HCT116 (cell line): ENCODE data around the gene TDRD9. TPM values are rescaled to one million over a fixed set of nuclear protein-coding genes. Genes with fewer than 3 reads are reported as not detected.

Experiments used
- ATAC-seq: fragments of 200-7000 bp; cut with Tn5 transposase; 2 replicates; pipeline ENCODE4 v1.9.1; 2020; ENCODE audit warnings: mild to moderate bottlenecking, moderate library complexity
- BruUV-seq: library from RNA; stranded (reverse); fragments of 400-500 nt; replicated peaks from 2 replicates; lab custom pipeline; 2021; lab: Mats Ljungman, UMichigan
- CTCF ChIA-PET: fragments of 300-600 bp; sonication (Branson Sonifier 250); formaldehyde crosslinking; loops from one replicate; lab custom pipeline; 2021; ENCODE audit warnings: antibody characterized with exemption; lab: Charles Lee
- POLR2A ChIA-PET: fragments of 300-600, 350-600 bp; sonication (Branson Sonifier 250); formaldehyde crosslinking; loops from one replicate; lab custom pipeline; 2021; ENCODE audit warnings: antibody characterized with exemption; lab: Charles Lee
- RAD21 ChIA-PET, 2 experiments: fragments of 300-600 bp; sonication (Branson Sonifier 250); formaldehyde crosslinking; loops; one replicate each; lab custom pipeline; 2023; ENCODE audit warnings: low total read pairs in 2 of 2; ENCODE audit not compliant: uncharacterized antibody in 2 of 2, unreplicated experiment in 2 of 2, low non-redundant PET in 1 of 2; lab: Charles Lee
- DNase-seq: peaks from one replicate; pipeline ENCODE4 v3.0.0-alpha.2; 2010; ENCODE audit warnings: low read depth, low spot score
- H2AFZ ChIP-seq: fragments of 200-600 bp; shearing (Covaris generic), sonication (generic); 2 replicates; pipeline ENCODE4 v1.6.1; 2017; ENCODE audit warnings: low read depth, mixed run types, mixed read lengths, antibody characterized with exemption, low read length; ENCODE audit not compliant: poor library complexity, severe bottlenecking
- H3K27ac ChIP-seq: 2 replicates; pipeline ENCODE4 v1.5.1; 2012; ENCODE audit warnings: low read depth, low read length
- H3K27me3 ChIP-seq: fragments of 200-600 bp; sonication (generic); 2 replicates; pipeline ENCODE4 v1.6.1; 2016; ENCODE audit warnings: mixed run types, low read length, mixed read lengths; ENCODE audit not compliant: insufficient read depth
- H3K36me3 ChIP-seq, 2 experiments: fragments of 200-500 bp in 1 of 2; fragments of 200-600 bp in 1 of 2; sonication (Bioruptor generic) in 1 of 2; sonication (generic) in 1 of 2; 2 replicates each; pipeline versions ENCODE4 v1.5.1 to v1.6.1; 2014 to 2016; ENCODE audit warnings: low read length in 2 of 2, inconsistent platforms in 1 of 2, mixed read lengths in 1 of 2, mixed run types in 1 of 2; ENCODE audit not compliant: insufficient read depth in 2 of 2, control insufficient read depth in 1 of 2
- H3K4me1 ChIP-seq, 2 experiments: fragments of 200-600 bp in 1 of 2; sonication (generic) in 1 of 2; 2 replicates each; pipeline versions ENCODE4 v1.5.1 to v1.6.1; 2012 to 2017; ENCODE audit warnings: low read length in 2 of 2, inconsistent platforms in 1 of 2, mild to moderate bottlenecking in 1 of 2, mixed read lengths in 1 of 2, mixed run types in 1 of 2, moderate library complexity in 1 of 2; ENCODE audit not compliant: insufficient read depth in 2 of 2, control insufficient read depth in 1 of 2
- H3K4me2 ChIP-seq: fragments of 200-600 bp; sonication (generic); 2 replicates; pipeline ENCODE4 v1.6.1; 2017; ENCODE audit warnings: mixed run types, low read length, mixed read lengths
- H3K4me3 ChIP-seq, 2 experiments: fragments of 200-600 bp in 1 of 2; sonication (generic) in 1 of 2; replicated peaks in 1 of 2; 2 replicates each; pipeline ENCODE4 v1.5.1; 2011 to 2016; ENCODE audit warnings: low read length in 2 of 2, control low read depth in 1 of 2, low read depth in 1 of 2, mild to moderate bottlenecking in 1 of 2, mixed read lengths in 1 of 2, mixed run types in 1 of 2
- H3K79me2 ChIP-seq: fragments of 200-600 bp; sonication (generic); 2 replicates; pipeline ENCODE4 v1.6.1; 2017; ENCODE audit warnings: mild to moderate bottlenecking, mixed run types, low read length, moderate library complexity, mixed read lengths; ENCODE audit not compliant: insufficient read depth
- H3K9ac ChIP-seq: fragments of 200-600 bp; sonication (generic); 2 replicates; pipeline ENCODE4 v1.6.1; 2016; ENCODE audit warnings: low read length, mixed read lengths
- H3K9me2 ChIP-seq: fragments of 200-600 bp; sonication (generic), shearing (Covaris generic); 2 replicates; pipeline ENCODE4 v1.6.1; 2017; ENCODE audit warnings: mixed run types, mild to moderate bottlenecking, moderate library complexity; ENCODE audit not compliant: insufficient read depth
- H3K9me3 ChIP-seq, 2 experiments: fragments of 200-500 bp in 1 of 2; fragments of 200-600 bp in 1 of 2; sonication (Bioruptor generic) in 1 of 2; sonication (generic) in 1 of 2; 2 replicates each; pipeline ENCODE4 v1.6.1; 2014 to 2017; ENCODE audit warnings: low read length in 2 of 2, mixed read lengths in 2 of 2, inconsistent platforms in 1 of 2, low read depth in 1 of 2, mild to moderate bottlenecking in 1 of 2, mixed run types in 1 of 2, moderate library complexity in 1 of 2; ENCODE audit not compliant: control insufficient read depth in 1 of 2, insufficient read depth in 1 of 2
- H4K20me1 ChIP-seq: fragments of 200-600 bp; sonication (generic), shearing (Covaris generic); 2 replicates; pipeline ENCODE4 v1.6.1; 2017; ENCODE audit warnings: mixed run types, mild to moderate bottlenecking, moderate library complexity; ENCODE audit not compliant: insufficient read depth
- CBX3 ChIP-seq: IDR thresholded peaks from 2 replicates; pipeline ENCODE4 v1.6.1; 2012; ENCODE audit warnings: low read depth
- POLR2AphosphoS5 ChIP-seq: IDR thresholded peaks from 2 replicates; pipeline ENCODE4 v1.6.1; 2011; ENCODE audit warnings: mild to moderate bottlenecking, low read depth, low read length, moderate library complexity
- SRF ChIP-seq: IDR thresholded peaks from 2 replicates; pipeline ENCODE4 v1.6.1; 2012; ENCODE audit warnings: low read depth
- TCF7L2 ChIP-seq: IDR thresholded peaks from 2 replicates; pipeline ENCODE4 v1.7.0; 2011; ENCODE audit warnings: borderline replicate concordance, inconsistent platforms; ENCODE audit not compliant: insufficient read depth, insufficient read length; ENCODE audit errors: extremely low read depth
- YY1 ChIP-seq: IDR thresholded peaks from 2 replicates; pipeline ENCODE4 v1.6.1; 2011; ENCODE audit warnings: low read length, low read depth, moderate library complexity, mild to moderate bottlenecking; ENCODE audit not compliant: insufficient replicate concordance; ENCODE audit errors: extremely low read depth
- intact Hi-C: fragments of 100-400 bp; cut with micrococcal nuclease; formaldehyde crosslinking; loops from 2 replicates; pipeline ENCODE4 v1.10.0; 2022
- total RNA-seq: library from RNA; stranded (reverse); gene quantifications from one replicate; pipeline ENCODE4 v1.2.1, GENCODE V29; 2021; ENCODE audit not compliant: unreplicated experiment

TDRD9 gene
- total RNA-seq, 1 experiment from 2014 or later, result not detected

DNA sequence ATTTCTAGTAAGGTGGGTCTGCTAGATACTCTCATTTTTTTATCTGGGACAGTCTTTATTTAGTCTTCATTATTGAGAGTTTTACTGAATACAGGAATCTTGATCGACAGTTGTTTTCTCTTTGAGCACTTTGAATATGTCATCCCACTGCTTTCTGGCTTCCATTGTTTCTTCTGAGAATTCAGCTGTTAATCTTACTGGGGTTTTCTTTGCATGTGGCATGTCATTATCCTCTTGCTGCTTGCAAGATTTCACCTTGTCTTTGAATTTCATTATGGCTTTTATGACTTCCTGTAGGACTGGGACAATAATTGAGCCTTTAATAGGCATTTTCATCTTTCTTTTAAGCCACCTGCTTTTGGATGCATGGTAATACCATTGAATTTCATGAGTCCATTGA lies 60.8 kb downstream of the TDRD9 start:
- intact Hi-C loops, result no loop called here
- Histone ChIP-seq H3K9ac (no peak overlapping the region), H3K4me1 (no peaks in the 10 kb centered on the region), H3K27me3 (no peaks in the 10 kb centered on the region), H3K79me2 (no peaks in the 10 kb centered on the region), H3K27ac (no peak overlapping the region), H2AFZ (no peak overlapping the region)
- DNase-seq, result no peak
- no peak for ATAC-seq
- CTCF ChIA-PET, result no interaction called here
- BruUV-seq, result no TSS peak
- RAD21 ChIA-PET, result no interaction called here
- POLR2A ChIA-PET, result no interaction called here
- peak; percentile 53; the same call in 1 of the 2 replicates for TF ChIP-seq CBX3
- TF ChIP-seq POLR2AphosphoS5, result no peak
- TF ChIP-seq, all 23 proteins: peak for 1
- Histone ChIP-seq H4K20me1 (no peaks in the 10 kb centered on the region), H3K4me2 (no peak overlapping the region), H3K9me3 (peaks cover 6 to 9% of the 10 kb centered on the region in 2 experiments; a peak in 2 of 4 replicates), H3K4me3 (no peak overlapping the region), H3K36me3 (no peaks in the 10 kb centered on the region), H3K9me2 (no peaks in the 10 kb centered on the region)

DNA sequence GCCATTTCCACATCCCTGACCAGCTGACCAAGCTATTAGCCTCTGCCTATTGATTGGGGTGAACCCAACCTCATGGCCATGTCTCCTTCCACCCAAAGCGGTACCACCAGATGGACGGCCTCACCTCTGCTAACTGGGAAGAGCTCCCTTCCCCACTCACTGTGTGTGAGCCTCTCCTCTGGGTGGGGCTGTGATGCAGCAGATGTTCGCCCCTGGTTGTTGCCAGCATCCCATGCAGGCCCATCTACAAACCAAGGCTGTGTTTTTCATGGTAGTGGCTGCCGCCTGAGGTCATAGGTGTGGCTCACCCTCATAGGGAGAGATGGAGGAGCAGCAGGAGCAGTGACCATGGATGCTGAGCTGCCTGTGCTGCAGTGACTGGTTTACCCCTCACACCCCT lies 61.7 kb downstream of the TDRD9 start:
- no peak for TF ChIP-seq TCF7L2
- TF ChIP-seq SRF, result no peak
- TF ChIP-seq YY1, result no peak
- Histone ChIP-seq H4K20me1 (no peaks in the 10 kb centered on the region), H3K4me2 (no peak overlapping the region), H3K79me2 (no peaks in the 10 kb centered on the region), H3K4me3 (no peak overlapping the region), H3K27ac (no peak overlapping the region), H3K4me1 (no peaks in the 10 kb centered on the region), H3K9ac (no peak overlapping the region), H3K27me3 (no peaks in the 10 kb centered on the region), H3K36me3 (no peaks in the 10 kb centered on the region), H3K9me3 (peaks cover 6 to 9% of the 10 kb centered on the region in 2 experiments; a peak in 2 of 4 replicates), H3K9me2 (no peaks in the 10 kb centered on the region), H2AFZ (no peak overlapping the region)
- BruUV-seq, result no TSS peak
- ChIA-PET CTCF (no interaction called here), RAD21 (no interaction called here), POLR2A (no interaction called here)
- DNase-seq, result no peak
- no peak for ATAC-seq
- intact Hi-C loops, result no loop called here
